Activated B cell treated with CpG ODN at 0.5 μM for 24 hours (primary cell): ENCODE results near the gene BNC2. TPM values are rescaled to one million over a fixed set of nuclear protein-coding genes. Genes with fewer than 3 reads are reported as not detected.

Source experiments
- ATAC-seq: fragments of 200-7000 bp; cut with Tn5 transposase; one replicate; pipeline ENCODE4 v1.10.0; 2021; ENCODE audit warnings: low read depth, mild to moderate bottlenecking, moderate library complexity
- CTCF ChIA-PET: fragments of 350-600 bp; sonication (Branson Sonifier 250); formaldehyde crosslinking; loops from one replicate; lab custom pipeline; 2021; ENCODE audit warnings: antibody characterized with exemption; lab: Charles Lee
- POLR2A ChIA-PET: fragments of 350-600 bp; sonication (Branson Sonifier 250); formaldehyde crosslinking; loops from one replicate; lab custom pipeline; 2021; ENCODE audit warnings: antibody characterized with exemption; lab: Charles Lee
- DNase-seq: peaks from one replicate; pipeline ENCODE4 v3.0.0; 2022
- H3K27ac Mint-ChIP-seq: one replicate; pipeline ENCODE4 v1.8.0; 2020; ENCODE audit warnings: mixed read lengths
- H3K27me3 Mint-ChIP-seq: one replicate; pipeline ENCODE4 v1.8.0; 2021; ENCODE audit warnings: mixed read lengths
- H3K36me3 Mint-ChIP-seq: one replicate; pipeline ENCODE4 v1.8.0; 2021; ENCODE audit warnings: low read depth, mixed read lengths
- H3K4me1 Mint-ChIP-seq: one replicate; pipeline ENCODE4 v1.8.0; 2021; ENCODE audit warnings: mixed read lengths
- H3K4me3 Mint-ChIP-seq: one replicate; pipeline ENCODE4 v1.8.0; 2020; ENCODE audit warnings: mild to moderate bottlenecking, mixed read lengths
- H3K9me3 Mint-ChIP-seq: one replicate; pipeline ENCODE4 v1.8.0; 2020; ENCODE audit warnings: mixed read lengths
- CTCF ChIP-seq: fragments of 200-600 bp; IDR thresholded peaks from one replicate; pipeline ENCODE4 v1.8.0; 2022; ENCODE audit warnings: antibody characterized with exemption, mild to moderate bottlenecking
- intact Hi-C: fragments of 100-400 bp; cut with micrococcal nuclease; formaldehyde crosslinking; loops from one replicate; pipeline ENCODE4 v1.15.1; 2024
- total RNA-seq: library from RNA; stranded (reverse); gene quantifications from 2 replicates; pipeline ENCODE4 v1.2.3, GENCODE V29; 2022

Gene BNC2
- total RNA-seq, 1 donor from 2014 or later: not detected

DNA sequence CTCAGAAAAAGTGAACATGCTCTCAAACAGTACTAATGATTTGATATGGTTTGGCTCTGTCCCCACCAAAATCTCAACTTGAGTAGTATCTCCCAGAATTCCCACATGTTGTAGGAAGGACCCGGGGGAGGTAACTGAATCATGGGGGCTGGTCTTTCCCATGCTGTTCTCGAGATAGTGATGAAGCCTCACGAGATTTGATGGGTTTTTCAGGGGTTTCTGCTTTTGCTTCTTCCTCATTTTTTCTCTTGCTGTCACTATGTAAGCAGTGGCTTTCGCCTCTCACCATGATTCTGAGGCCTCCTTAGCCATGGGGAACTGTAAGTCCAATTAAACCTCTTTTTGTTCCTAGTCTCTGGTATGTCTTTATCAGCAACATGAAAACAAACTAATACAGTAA, 401.3 kb downstream of the BNC2 start:
- Mint-ChIP-seq H3K4me1 (no peaks in the 10 kb centered on the region), H3K4me3 (no peak overlapping the region), H3K36me3 (no peaks in the 10 kb centered on the region), H3K9me3 (peaks cover 2% of the 10 kb centered on the region), H3K27ac (no peak overlapping the region), H3K27me3 (no peaks in the 10 kb centered on the region)
- DNase-seq (no peak), ATAC-seq (no peak)
- intact Hi-C loops: no loop called here
- ChIA-PET CTCF (no interaction called here), POLR2A (no interaction called here)
- TF ChIP-seq CTCF: no peak

- no peak for DNase-seq
- no peaks in the 10 kb centered on the region for H3K4me1 Mint-ChIP-seq
- intact Hi-C loops: no loop called here
- ChIA-PET POLR2A (no interaction called here), CTCF (no interaction called here)
- no peaks in the 10 kb centered on the region for H3K9me3 Mint-ChIP-seq
- H3K27ac Mint-ChIP-seq: no peak overlapping the region
- H3K36me3 Mint-ChIP-seq: no peaks in the 10 kb centered on the region
- TF ChIP-seq CTCF: no peak
- no peaks in the 10 kb centered on the region for H3K27me3 Mint-ChIP-seq
- no peak overlapping the region for H3K4me3 Mint-ChIP-seq
- no peak for ATAC-seq
These were observed 408.6 kb downstream of the BNC2 start for GRCh38 chr9:16461851-16462250.

DNA sequence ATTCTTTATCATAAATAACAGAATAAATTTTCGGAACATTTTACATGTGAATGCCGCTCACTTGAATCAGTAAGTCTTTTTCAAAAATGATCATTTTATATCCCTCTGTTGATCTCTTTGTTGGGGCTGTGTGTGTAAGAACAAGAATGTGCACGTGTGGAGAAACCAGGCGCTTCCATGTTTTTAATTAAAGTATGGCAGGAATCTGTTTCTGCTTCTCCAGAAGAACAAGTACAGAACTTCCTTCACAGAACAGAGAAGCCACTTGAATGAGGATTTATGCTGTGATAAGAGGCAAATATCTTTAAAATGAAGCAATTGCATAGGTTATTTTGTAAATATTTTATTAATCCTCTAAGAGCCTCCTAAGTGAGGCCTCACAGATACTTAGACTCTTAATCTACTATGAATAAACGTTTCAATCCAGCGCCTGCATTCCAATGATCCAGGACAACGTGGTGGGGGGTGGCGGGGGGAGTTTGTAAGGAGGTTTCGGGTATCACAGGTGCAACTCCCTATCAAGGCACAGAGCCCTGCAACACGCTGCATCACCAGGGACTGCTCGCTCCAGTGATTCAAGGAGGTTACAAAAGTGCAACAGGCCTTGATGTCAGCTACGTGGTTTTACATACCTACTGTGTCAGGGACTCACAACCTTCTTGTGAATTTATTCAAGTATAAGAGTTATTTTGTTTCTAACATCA, 409.2 kb downstream of the BNC2 start:
- Mint-ChIP-seq H3K27ac (no peak overlapping the region), H3K36me3 (no peaks in the 10 kb centered on the region), H3K27me3 (no peaks in the 10 kb centered on the region), H3K4me3 (no peak overlapping the region), H3K4me1 (no peaks in the 10 kb centered on the region), H3K9me3 (no peaks in the 10 kb centered on the region)
- CTCF ChIA-PET: no interaction called here
- intact Hi-C loops: no loop called here
- ATAC-seq (no peak), DNase-seq (no peak)
- POLR2A ChIA-PET: no interaction called here
- no peak for TF ChIP-seq CTCF

GRCh38 chr9:16460696-16461095, 409.8 kb downstream of the BNC2 start:
- TF ChIP-seq CTCF: no peak
- no peaks in the 10 kb centered on the region for H3K4me1 Mint-ChIP-seq
- H3K27me3 Mint-ChIP-seq: no peaks in the 10 kb centered on the region
- intact Hi-C loops: no loop called here
- DNase-seq (no peak), ATAC-seq (no peak)
- no peak overlapping the region for H3K4me3 Mint-ChIP-seq
- POLR2A ChIA-PET: no interaction called here
- CTCF ChIA-PET: no interaction called here
- H3K27ac Mint-ChIP-seq: no peak overlapping the region
- H3K36me3 Mint-ChIP-seq: no peaks in the 10 kb centered on the region
- H3K9me3 Mint-ChIP-seq: no peaks in the 10 kb centered on the region

DNA sequence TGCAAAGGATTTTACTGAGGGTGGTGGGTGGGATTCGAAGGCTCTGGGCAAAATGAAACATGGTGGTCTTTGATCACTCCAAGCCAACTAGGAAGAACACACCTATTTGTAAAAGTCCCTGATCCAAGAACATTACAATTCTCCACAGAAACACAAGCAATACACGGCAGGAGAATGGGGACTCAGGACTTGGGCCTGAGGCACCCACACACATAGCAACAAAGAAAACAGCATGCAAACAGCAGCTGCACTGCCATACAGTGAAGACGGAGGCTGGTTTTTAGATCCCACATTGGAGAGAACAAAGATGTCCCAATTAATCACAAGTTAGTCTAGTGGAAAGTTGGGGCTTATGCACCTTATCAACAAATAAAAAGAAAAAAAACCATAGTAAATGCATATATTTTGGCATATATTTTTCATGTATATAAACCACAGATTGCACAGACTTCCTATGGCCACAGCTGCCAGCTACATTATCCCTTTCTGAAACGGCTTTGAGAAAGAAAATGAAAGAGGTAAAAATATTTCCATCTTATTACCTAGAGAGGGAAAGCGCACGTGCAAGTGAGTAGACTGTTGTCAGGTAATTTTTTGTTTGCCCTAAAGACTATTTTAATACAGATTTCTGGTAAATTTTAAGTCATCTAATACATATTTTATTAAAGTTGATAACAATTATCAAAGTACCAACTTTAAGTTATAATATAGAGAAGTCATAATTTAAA, 410.9 kb downstream of the BNC2 start:
- TF ChIP-seq CTCF: no peak
- intact Hi-C loops: no loop called here
- DNase-seq (no peak), ATAC-seq (no peak)
- Mint-ChIP-seq H3K27me3 (no peaks in the 10 kb centered on the region), H3K9me3 (no peaks in the 10 kb centered on the region), H3K4me1 (no peaks in the 10 kb centered on the region), H3K27ac (no peak overlapping the region), H3K36me3 (no peaks in the 10 kb centered on the region), H3K4me3 (no peak overlapping the region)
- POLR2A ChIA-PET: no interaction called here
- CTCF ChIA-PET: no interaction called here
